ENCODE measurements around the gene SH3GL2.

The SH3GL2 gene

GRCh38 chr9:17669206-17669605, 90.3 kb downstream of the SH3GL2 start:
- no peak for DNase-seq

GRCh38 chr9:17682684-17683083, 103.8 kb downstream of the SH3GL2 start:
- no peak for DNase-seq

- no peak for DNase-seq
Measured at GRCh38 chr9:17688834-17689233, 110.0 kb downstream of the SH3GL2 start.

GRCh38 chr9:17694336-17694735, 115.5 kb downstream of the SH3GL2 start:
- no peak for DNase-seq

- DNase-seq, result no peak
Measured at GRCh38 chr9:17695482-17695881, 116.6 kb downstream of the SH3GL2 start.

GRCh38 chr9:17699615-17700330, 120.9 kb downstream of the SH3GL2 start:
- DNase-seq, result no peak

GRCh38 chr9:17706347-17706746, 127.5 kb downstream of the SH3GL2 start:
- no peak for DNase-seq

GRCh38 chr9:17719053-17719452, 140.2 kb downstream of the SH3GL2 start:
- no peak for DNase-seq

- no peak for DNase-seq
Measured at GRCh38 chr9:17721954-17722353, 143.1 kb downstream of the SH3GL2 start.

GRCh38 chr9:17723656-17724055, 144.8 kb downstream of the SH3GL2 start:
- DNase-seq, result no peak

- DNase-seq, result no peak
Measured at GRCh38 chr9:17725399-17726010, 146.6 kb downstream of the SH3GL2 start.

- no peak for DNase-seq
Measured at GRCh38 chr9:17726298-17726697, 147.4 kb downstream of the SH3GL2 start.

- no peak for DNase-seq
Measured at GRCh38 chr9:17730899-17731298, 152.0 kb downstream of the SH3GL2 start.

- no peak for DNase-seq
Measured at GRCh38 chr9:17731308-17731707, 152.4 kb downstream of the SH3GL2 start.

- no peak for DNase-seq
Measured at GRCh38 chr9:17734674-17735073, 155.8 kb downstream of the SH3GL2 start.

GRCh38 chr9:17735859-17736258, 157.0 kb downstream of the SH3GL2 start:
- DNase-seq, result no peak

- DNase-seq, result no peak
Measured at GRCh38 chr9:17739022-17739421, 160.2 kb downstream of the SH3GL2 start.

GRCh38 chr9:17739736-17740135, 160.9 kb downstream of the SH3GL2 start:
- DNase-seq, result no peak

GRCh38 chr9:17742067-17742466, 163.2 kb downstream of the SH3GL2 start:
- DNase-seq, result no peak

GRCh38 chr9:17744786-17745185, 165.9 kb downstream of the SH3GL2 start:
- no peak for DNase-seq

GRCh38 chr9:17750269-17750668, 171.4 kb downstream of the SH3GL2 start:
- DNase-seq, result no peak

GRCh38 chr9:17751486-17751885, 172.6 kb downstream of the SH3GL2 start:
- DNase-seq, result no peak

- no peak for DNase-seq
Measured at GRCh38 chr9:17752021-17752420, 173.2 kb downstream of the SH3GL2 start.

GRCh38 chr9:17757816-17758215, 178.9 kb downstream of the SH3GL2 start:
- DNase-seq, result no peak

- no peak for DNase-seq
Measured at GRCh38 chr9:17760250-17760649, 181.4 kb downstream of the SH3GL2 start.

All from COR-L47 (cell line).